ENCODE measurements around the gene SSUH2.

DNA sequence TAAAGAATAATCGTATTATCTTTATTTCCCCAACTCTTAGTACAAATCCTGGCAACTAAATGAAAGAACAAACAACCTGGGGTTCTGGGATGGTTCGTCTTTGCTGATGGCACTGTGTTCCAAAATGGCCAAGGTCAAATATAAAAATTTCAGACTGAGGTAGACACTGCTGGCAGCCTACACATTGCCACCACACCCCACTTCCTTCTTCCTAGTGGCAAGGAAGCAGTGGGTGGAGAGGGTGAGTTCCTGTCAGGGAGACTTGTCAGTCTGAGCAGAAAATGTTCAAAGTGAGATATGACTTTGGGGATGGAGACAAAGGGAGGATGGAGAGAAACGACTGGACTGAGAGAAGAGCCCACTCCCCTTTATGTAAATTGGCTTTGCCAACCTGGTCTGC lies 73.3 kb downstream of the SSUH2 start:
- TF ChIP-seq, protein P1, sequence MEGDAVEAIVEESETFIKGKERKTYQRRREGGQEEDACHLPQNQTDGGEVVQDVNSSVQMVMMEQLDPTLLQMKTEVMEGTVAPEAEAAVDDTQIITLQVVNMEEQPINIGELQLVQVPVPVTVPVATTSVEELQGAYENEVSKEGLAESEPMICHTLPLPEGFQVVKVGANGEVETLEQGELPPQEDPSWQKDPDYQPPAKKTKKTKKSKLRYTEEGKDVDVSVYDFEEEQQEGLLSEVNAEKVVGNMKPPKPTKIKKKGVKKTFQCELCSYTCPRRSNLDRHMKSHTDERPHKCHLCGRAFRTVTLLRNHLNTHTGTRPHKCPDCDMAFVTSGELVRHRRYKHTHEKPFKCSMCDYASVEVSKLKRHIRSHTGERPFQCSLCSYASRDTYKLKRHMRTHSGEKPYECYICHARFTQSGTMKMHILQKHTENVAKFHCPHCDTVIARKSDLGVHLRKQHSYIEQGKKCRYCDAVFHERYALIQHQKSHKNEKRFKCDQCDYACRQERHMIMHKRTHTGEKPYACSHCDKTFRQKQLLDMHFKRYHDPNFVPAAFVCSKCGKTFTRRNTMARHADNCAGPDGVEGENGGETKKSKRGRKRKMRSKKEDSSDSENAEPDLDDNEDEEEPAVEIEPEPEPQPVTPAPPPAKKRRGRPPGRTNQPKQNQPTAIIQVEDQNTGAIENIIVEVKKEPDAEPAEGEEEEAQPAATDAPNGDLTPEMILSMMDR (IDR thresholded peaks at IDR 0.05; ENCODE audit: poor library complexity) = no peak
- TF ChIP-seq EZH2phosphoT487 (IDR thresholded peaks at IDR 0.05; ENCODE audit: low read depth, severe bottlenecking, unreplicated experiment) = no peak
- no peak for TF ChIP-seq EZH2 (IDR thresholded peaks at IDR 0.05; ENCODE audit: borderline replicate concordance)
